HepG2 (cell line): ENCODE measurements around the gene ZNF425. TPM values are rescaled to one million over a fixed set of nuclear protein-coding genes. Genes with fewer than 3 reads are reported as not detected.

ENCODE experiments used
- ATAC-seq: fragments of 200-7000 bp; cut with Tn5 transposase; 3 replicates; pipeline ENCODE4 v1.9.1; 2020; ENCODE audit warnings: mild to moderate bottlenecking, moderate library complexity
- BruUV-seq: library from RNA; stranded (reverse); fragments of 400-500 nt; replicated peaks from 2 replicates; lab custom pipeline; 2021; lab: Mats Ljungman, UMichigan
- CTCF ChIA-PET: fragments of 300-600 bp; formaldehyde crosslinking; extraction: SDS; loops from one replicate; lab custom pipeline; 2021; ENCODE audit warnings: low total read pairs, inconsistent platforms, low intra/inter-chr PET ratio; lab: Yijun Ruan, JAX
- POLR2A ChIA-PET: fragments of 350-600 bp; sonication (Branson Sonifier 250); formaldehyde crosslinking; loops from one replicate; lab custom pipeline; 2020; ENCODE audit warnings: antibody characterized with exemption, inconsistent platforms; lab: Yijun Ruan, JAX
- DNase-seq: peaks from one replicate; pipeline ENCODE4 v3.0.0-alpha.2; 2015; ENCODE audit warnings: low spot score
- FAIRE-seq: peaks from 3 replicates; lab custom pipeline; 2011; peaks lifted over from hg19 to GRCh38; lab: Jason Lieb, UNC
- H2AFZ ChIP-seq: one replicate; pipeline ENCODE4 v1.6.1; 2011; ENCODE audit warnings: low read length, inconsistent platforms
- H3K27ac ChIP-seq: fragments of 300-600 bp; 3 replicates; pipeline ENCODE4 v1.8.0; 2011; ENCODE audit warnings: mixed run types, mild to moderate bottlenecking, mixed read lengths, low read length, inconsistent platforms; ENCODE audit not compliant: insufficient read depth; ENCODE audit errors: extremely low read length
- H3K27me3 ChIP-seq, 2 experiments: fragments of 200-600 bp in 1 of 2; 2 replicates in 1 of 2; 3 replicates in 1 of 2; pipeline versions ENCODE4 v1.6.0 to v1.8.0; 2011; ENCODE audit warnings: low read length in 2 of 2, mild to moderate bottlenecking in 2 of 2, moderate library complexity in 2 of 2, inconsistent platforms in 1 of 2; ENCODE audit not compliant: insufficient read depth in 2 of 2, control insufficient read depth in 1 of 2
- H3K36me3 ChIP-seq, 2 experiments: fragments of 200-600 bp in 1 of 2; replicated peaks in 1 of 2; 2 replicates in 1 of 2; 3 replicates in 1 of 2; pipeline versions ENCODE4 v1.5.1 to v1.8.0; 2011; ENCODE audit warnings: low read length in 2 of 2, inconsistent platforms in 1 of 2; ENCODE audit not compliant: insufficient read depth in 2 of 2, control insufficient read depth in 1 of 2
- H3K4me1 ChIP-seq: 2 replicates; pipeline ENCODE4 v1.5.1; 2012; ENCODE audit warnings: low read length, inconsistent platforms; ENCODE audit not compliant: insufficient read depth
- H3K4me2 ChIP-seq: 2 replicates; pipeline ENCODE4 v1.6.0; 2011; ENCODE audit warnings: low read depth, low read length, inconsistent platforms
- H3K4me3 ChIP-seq, 3 experiments: fragments of 200-600 bp in 1 of 3; sonication (generic), shearing (Covaris generic) in 1 of 3; replicated peaks in 1 of 3; 2 replicates each; pipeline ENCODE4 v1.5.1; 2011 to 2016; ENCODE audit warnings: low read length in 3 of 3, inconsistent platforms in 2 of 3, low read depth in 2 of 3, mild to moderate bottlenecking in 2 of 3, control low read depth in 1 of 3, mixed read lengths in 1 of 3; ENCODE audit not compliant: insufficient read depth in 1 of 3
- H3K79me2 ChIP-seq: one replicate; pipeline ENCODE4 v1.6.1; 2011; ENCODE audit warnings: low read length, inconsistent platforms; ENCODE audit not compliant: insufficient read depth
- H3K9ac ChIP-seq: 2 replicates; pipeline ENCODE4 v1.6.0; 2011; ENCODE audit warnings: mild to moderate bottlenecking, low read depth, low read length, inconsistent platforms; ENCODE audit not compliant: insufficient read depth
- H3K9me3 ChIP-seq: 2 replicates; pipeline ENCODE4 v1.5.1; 2012; ENCODE audit warnings: mild to moderate bottlenecking, low read length
- H4K20me1 ChIP-seq: 2 replicates; pipeline ENCODE4 v1.6.0; 2011; ENCODE audit warnings: inconsistent platforms, mild to moderate bottlenecking, low read length, moderate library complexity; ENCODE audit not compliant: insufficient read depth
- FOXO1 ChIP-seq: sonication (generic); formaldehyde crosslinking; IDR thresholded peaks from 2 replicates; pipeline ENCODE4 v1.4.0; 2020; ENCODE audit warnings: missing genetic modification reagents
- HNRNPLL ChIP-seq: fragments of 200-400 bp; formaldehyde crosslinking; IDR thresholded peaks from 2 replicates; pipeline ENCODE4 v1.6.1; 2017; ENCODE audit warnings: mild to moderate bottlenecking, low read depth, low read length; ENCODE audit not compliant: poor library complexity, severe bottlenecking
- MAFG ChIP-seq: sonication (generic); formaldehyde crosslinking; IDR thresholded peaks from 2 replicates; pipeline ENCODE4 v1.5.1; 2020; ENCODE audit warnings: mild to moderate bottlenecking, missing genetic modification reagents
- SNAI1 ChIP-seq: sonication (generic); formaldehyde crosslinking; IDR thresholded peaks from 2 replicates; pipeline ENCODE4 v1.5.0; 2020; ENCODE audit warnings: mild to moderate bottlenecking, missing genetic modification reagents, borderline replicate concordance
- TFDP1 ChIP-seq: IDR thresholded peaks from 2 replicates; pipeline ENCODE4 v1.6.1; 2016; ENCODE audit warnings: missing compliant biosample characterization, missing genetic modification reagents, borderline replicate concordance
- ZNF234 ChIP-seq: sonication (generic); formaldehyde crosslinking; conservative IDR thresholded peaks from 2 replicates; pipeline ENCODE4 v1.5.1; 2020; ENCODE audit warnings: mild to moderate bottlenecking, missing genetic modification reagents
- ZNF441 ChIP-seq: sonication (generic); formaldehyde crosslinking; IDR thresholded peaks from 2 replicates; pipeline ENCODE4 v1.7.0; 2021; ENCODE audit warnings: missing genetic modification reagents, borderline replicate concordance
- ZSCAN30 ChIP-seq: sonication (generic); formaldehyde crosslinking; IDR thresholded peaks from 2 replicates; pipeline ENCODE4 v1.5.0; 2020; ENCODE audit warnings: mild to moderate bottlenecking, missing genetic modification reagents
- WGBS: methylation state at CpG from one replicate; pipeline ENCODE4 v1.1.6; 2017; ENCODE audit warnings: low lambda C conversion rate; 5-methylcytosine and 5-hydroxymethylcytosine counted together
- in situ Hi-C: cut with HindIII; loops from 2 replicates; pipeline ENCODE4 v1.10.0; 2017; ENCODE audit warnings: low pct_unique_long_range_greater_than_20kb; ENCODE audit not compliant: extremely low pct_ligation_motif_present
- intact Hi-C: fragments of 100-400 bp; cut with micrococcal nuclease; formaldehyde crosslinking; loops from one replicate; pipeline ENCODE4 v1.10.0; 2022; ENCODE audit not compliant: unreplicated experiment
- polyA plus RNA-seq, 8 experiments: library from polyadenylated mRNA; depleted of rRNA in 3 of 8; stranded (reverse) in 7 of 8; unstranded in 1 of 8; fragments of >200 nt; fragmentation: Illumina TruSeq in 4 of 8; extraction: Trizol in 4 of 8; gene quantifications; 2 replicates each; pipeline versions ENCODE4 v1.2.1 to v1.2.3, GENCODE V29; 2011 to 2016; ENCODE audit warnings: low read depth in 4 of 8, missing spikeins in 1 of 8, mixed read lengths in 1 of 8; ENCODE audit not compliant: insufficient read depth in 1 of 8
- total RNA-seq, 5 experiments: library from RNA; depleted of rRNA; stranded (reverse); fragments of >200 nt; fragmentation: Illumina TruSeq; extraction: Trizol; gene quantifications; 2 replicates each; pipeline ENCODE4 v1.2.3, GENCODE V29; 2016; ENCODE audit warnings: low read depth in 1 of 5
- TF ChIP-seq, protein P1 (sequence below): sonication (generic); formaldehyde crosslinking; IDR thresholded peaks from 2 replicates; pipeline ENCODE4 v1.4.0; 2020; ENCODE audit warnings: low read depth, mild to moderate bottlenecking, missing genetic modification reagents

ZNF425 gene
- total and polyA plus RNA-seq, 2 of the 13 experiments (the other 11 are each of a cell fraction or from before 2014, with no cell fraction given): 0.51 to 1.1 TPM

- 86% methylated on average over 9 of the region's 9 CpGs for WGBS
- FAIRE-seq (no peak), DNase-seq (no peak), ATAC-seq (no peak)
- Histone ChIP-seq H3K27ac (no peak overlapping the region), H3K9me3 (no peaks in the 10 kb centered on the region), H3K4me2 (no peak overlapping the region), H2AFZ (no peak overlapping the region), H3K4me1 (no peaks in the 10 kb centered on the region), H3K79me2 (no peaks in the 10 kb centered on the region), H3K4me3 (no peak overlapping the region), H4K20me1 (no peaks in the 10 kb centered on the region), H3K36me3 (peaks cover 0 to under 1% of the 10 kb centered on the region in 2 experiments; a peak in 3 of 5 replicates), H3K27me3 (no peaks in the 10 kb centered on the region), H3K9ac (no peak overlapping the region)
- intact Hi-C loops (no loop called here), in situ Hi-C loops (no loop called here)
- no peak for TF ChIP-seq MAFG
- no peak for TF ChIP-seq ZSCAN30 (CRISPR knock-in tag)
- TF ChIP-seq ZNF234: no peak
- no peak for TF ChIP-seq HNRNPLL
- no peak for TF ChIP-seq SNAI1 (CRISPR knock-in tag)
- TF ChIP-seq FOXO1 (CRISPR knock-in tag): no peak
- TF ChIP-seq, protein P1, sequence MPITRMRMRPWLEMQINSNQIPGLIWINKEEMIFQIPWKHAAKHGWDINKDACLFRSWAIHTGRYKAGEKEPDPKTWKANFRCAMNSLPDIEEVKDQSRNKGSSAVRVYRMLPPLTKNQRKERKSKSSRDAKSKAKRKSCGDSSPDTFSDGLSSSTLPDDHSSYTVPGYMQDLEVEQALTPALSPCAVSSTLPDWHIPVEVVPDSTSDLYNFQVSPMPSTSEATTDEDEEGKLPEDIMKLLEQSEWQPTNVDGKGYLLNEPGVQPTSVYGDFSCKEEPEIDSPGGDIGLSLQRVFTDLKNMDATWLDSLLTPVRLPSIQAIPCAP: no peak
- no peak for TF ChIP-seq ZNF441
- TF ChIP-seq TFDP1 (CRISPR knock-in tag): no peak
- ChIA-PET POLR2A (no interaction called here), CTCF (no interaction called here)
- no TSS peak for BruUV-seq
Measured at GRCh38 chr7:149077594-149077993, 48.5 kb downstream of the ZNF425 start.
